Mucosa of descending colon (tissue), 3 donors: Measurements from ENCODE around the gene TNFAIP8. TPM values are rescaled to one million over a fixed set of nuclear protein-coding genes. Genes with fewer than 3 reads are reported as not detected.

Experiments used
- ATAC-seq: fragments of 200-7000 bp; cut with Tn5 transposase; one replicate; pipeline ENCODE4 v1.9.1; 2020; ENCODE audit warnings: mild to moderate bottlenecking, moderate library complexity
- DNase-seq, 3 donors: peaks; one replicate each; pipeline ENCODE4 v3.0.0-alpha.2; 2020
- H3K36me3 ChIP-seq: fragments of 200-600 bp; one replicate; pipeline ENCODE4 v1.8.0; 2021; ENCODE audit warnings: low read depth, mild to moderate bottlenecking
- H3K4me1 ChIP-seq: fragments of 200-600 bp; one replicate; pipeline ENCODE4 v1.8.0; 2021; ENCODE audit warnings: low read depth, mild to moderate bottlenecking
- H3K4me3 ChIP-seq: fragments of 200-600 bp; one replicate; pipeline ENCODE4 v1.8.0; 2021; ENCODE audit warnings: mild to moderate bottlenecking
- H3K9me3 ChIP-seq: fragments of 200-600 bp; one replicate; pipeline ENCODE4 v1.8.0; 2021; ENCODE audit warnings: mild to moderate bottlenecking
- intact Hi-C, 2 donors: fragments of 100-400 bp; cut with DNase I in 1 of 2; cut with micrococcal nuclease in 1 of 2; formaldehyde crosslinking; loops; one replicate each; pipeline versions ENCODE4 v1.11.0 to v1.11.1; 2022; cut with DNase I, micrococcal nuclease
- total RNA-seq, 3 donors: library from RNA; stranded (reverse); fragmentation: NEBNext Ultra II Directional in 2 of 3; extraction: Animal tissue kit (Norgen Biotek cat#: 25700) in 2 of 3; gene quantifications; one replicate each; pipeline versions ENCODE4 v1.2.1 to v1.2.4, GENCODE V29; 2021 to 2023
- TF ChIP-seq, protein P1 (sequence below): fragments of 200-600 bp; IDR thresholded peaks from one replicate; pipeline ENCODE4 v1.8.0; 2022; ENCODE audit warnings: antibody characterized with exemption, mild to moderate bottlenecking
- donor health status: DM: no; HTN: no; CAD: no; lungs with moderate emphysema.
- donor health status: DM: no; HTN: no; CAD: no.
- donor health status: DM: no; HTN: yes; CAD: no.

TNFAIP8 gene
- total RNA-seq, 3 donors from 2014 or later, result 8.7 to 15.7 (median 12.3) TPM

DNA sequence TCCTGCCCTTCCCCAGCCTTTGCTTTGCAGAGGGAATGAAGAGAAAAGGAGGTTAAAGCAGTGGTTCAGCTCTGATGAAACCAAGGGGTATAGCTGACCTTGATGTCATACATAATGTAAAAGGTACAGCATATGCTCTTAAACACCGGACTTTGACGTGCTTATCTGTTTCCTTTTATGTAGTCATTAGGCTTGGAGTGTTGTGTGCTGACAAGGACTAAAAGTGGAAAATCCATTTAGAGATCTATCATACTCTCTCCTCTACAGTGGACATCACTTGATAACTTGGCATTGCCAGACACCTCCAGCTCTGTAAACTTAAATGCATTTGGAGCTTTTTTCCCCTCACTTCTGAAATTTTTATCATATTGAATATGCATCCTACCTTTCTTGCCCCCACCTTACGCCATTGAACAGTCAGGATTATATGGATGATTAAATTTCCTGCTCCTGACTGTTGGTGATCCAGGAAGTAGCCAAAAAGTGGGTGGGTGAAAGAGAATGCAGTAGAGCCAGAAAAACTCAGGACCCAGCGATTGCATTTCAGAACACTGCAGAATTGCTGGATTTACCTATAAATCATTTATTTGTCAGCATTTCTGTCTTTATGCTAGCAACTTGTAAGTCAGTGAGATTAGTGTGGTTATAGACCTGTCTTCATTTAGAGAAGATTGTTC lies 4.1 kb downstream of the TNFAIP8 start:
- DNase-seq (no peak), ATAC-seq (peak; percentile 18)
- TF ChIP-seq, protein P1, sequence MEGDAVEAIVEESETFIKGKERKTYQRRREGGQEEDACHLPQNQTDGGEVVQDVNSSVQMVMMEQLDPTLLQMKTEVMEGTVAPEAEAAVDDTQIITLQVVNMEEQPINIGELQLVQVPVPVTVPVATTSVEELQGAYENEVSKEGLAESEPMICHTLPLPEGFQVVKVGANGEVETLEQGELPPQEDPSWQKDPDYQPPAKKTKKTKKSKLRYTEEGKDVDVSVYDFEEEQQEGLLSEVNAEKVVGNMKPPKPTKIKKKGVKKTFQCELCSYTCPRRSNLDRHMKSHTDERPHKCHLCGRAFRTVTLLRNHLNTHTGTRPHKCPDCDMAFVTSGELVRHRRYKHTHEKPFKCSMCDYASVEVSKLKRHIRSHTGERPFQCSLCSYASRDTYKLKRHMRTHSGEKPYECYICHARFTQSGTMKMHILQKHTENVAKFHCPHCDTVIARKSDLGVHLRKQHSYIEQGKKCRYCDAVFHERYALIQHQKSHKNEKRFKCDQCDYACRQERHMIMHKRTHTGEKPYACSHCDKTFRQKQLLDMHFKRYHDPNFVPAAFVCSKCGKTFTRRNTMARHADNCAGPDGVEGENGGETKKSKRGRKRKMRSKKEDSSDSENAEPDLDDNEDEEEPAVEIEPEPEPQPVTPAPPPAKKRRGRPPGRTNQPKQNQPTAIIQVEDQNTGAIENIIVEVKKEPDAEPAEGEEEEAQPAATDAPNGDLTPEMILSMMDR, result no peak
- H3K36me3 ChIP-seq, result no peaks in the 10 kb centered on the region
- H3K4me1 ChIP-seq, result peaks cover 6% of the 10 kb centered on the region
- H3K4me3 ChIP-seq, result no peak overlapping the region
- H3K9me3 ChIP-seq, result no peaks in the 10 kb centered on the region
- intact Hi-C loops, result no loop called here

DNA sequence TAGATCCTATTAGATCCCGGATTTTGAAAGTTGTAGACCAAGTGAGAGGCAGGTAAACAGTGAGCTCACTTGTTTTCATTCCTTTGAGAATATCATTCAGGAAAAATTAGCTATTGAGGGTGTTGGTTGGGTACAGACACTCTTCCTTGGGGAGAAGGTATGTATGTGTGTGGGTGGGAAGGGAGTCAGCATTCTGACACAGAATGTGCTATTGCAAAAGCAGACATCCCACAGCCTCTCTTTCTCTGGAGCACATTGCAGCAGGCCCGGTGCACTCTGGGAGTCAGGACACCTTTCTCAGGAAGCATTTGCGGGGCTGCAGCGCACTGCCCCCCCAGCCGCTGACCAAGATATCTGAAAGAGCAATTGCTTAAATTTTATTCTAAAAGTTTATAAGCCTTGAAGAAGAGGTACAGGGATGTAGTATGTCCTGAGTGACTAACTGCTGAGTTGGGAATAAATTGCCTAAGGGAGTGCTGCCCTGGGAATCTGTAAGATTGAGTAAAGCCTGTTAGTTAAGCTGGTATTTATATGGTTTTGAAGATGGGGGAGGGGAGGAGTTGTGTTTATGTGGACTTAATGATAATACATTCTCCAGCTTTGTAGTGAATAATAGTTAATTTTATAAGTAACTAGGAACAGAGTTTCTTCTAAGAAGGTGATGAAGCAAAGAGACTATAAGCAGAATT lies 5.2 kb downstream of the TNFAIP8 start:
- TF ChIP-seq, protein P1, result no peak
- H3K9me3 ChIP-seq, result no peaks in the 10 kb centered on the region
- intact Hi-C loops, result no loop called here
- H3K36me3 ChIP-seq, result no peaks in the 10 kb centered on the region
- ATAC-seq (no peak), DNase-seq (no peak)
- H3K4me3 ChIP-seq, result no peak overlapping the region
- peaks cover 10% of the 10 kb centered on the region for H3K4me1 ChIP-seq

DNA sequence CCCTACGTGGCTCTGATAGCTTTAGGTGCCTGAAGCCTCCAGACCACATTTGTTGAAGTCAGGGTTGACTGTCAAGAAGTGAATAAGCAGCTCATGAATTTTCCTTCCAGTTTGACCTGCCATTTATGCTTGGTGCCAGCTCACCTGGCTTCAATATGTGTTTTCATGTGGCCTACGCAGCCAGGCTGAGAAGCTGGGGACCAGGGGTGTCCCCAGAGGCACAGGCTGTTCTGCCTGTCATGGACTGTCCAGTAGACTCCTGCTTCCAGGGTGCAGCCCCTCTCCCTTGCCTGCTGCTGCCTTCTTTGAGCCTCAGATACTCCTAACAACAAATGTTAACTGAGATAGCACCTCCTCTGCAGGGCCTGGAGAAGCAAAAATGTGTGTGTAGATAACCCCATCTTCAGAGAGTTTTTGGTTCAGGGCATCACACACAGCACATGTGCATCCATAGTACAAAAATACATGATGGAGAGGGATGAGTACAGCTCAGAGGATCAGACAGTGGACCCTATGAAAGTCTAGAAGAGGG lies 5.8 kb downstream of the TNFAIP8 start:
- Histone ChIP-seq H3K36me3 (no peaks in the 10 kb centered on the region), H3K9me3 (no peaks in the 10 kb centered on the region), H3K4me3 (no peak overlapping the region), H3K4me1 (peaks cover 10% of the 10 kb centered on the region)
- ATAC-seq, result no peak
- no peak for DNase-seq
- TF ChIP-seq, protein P1, result no peak
- intact Hi-C loops, result no loop called here

DNA sequence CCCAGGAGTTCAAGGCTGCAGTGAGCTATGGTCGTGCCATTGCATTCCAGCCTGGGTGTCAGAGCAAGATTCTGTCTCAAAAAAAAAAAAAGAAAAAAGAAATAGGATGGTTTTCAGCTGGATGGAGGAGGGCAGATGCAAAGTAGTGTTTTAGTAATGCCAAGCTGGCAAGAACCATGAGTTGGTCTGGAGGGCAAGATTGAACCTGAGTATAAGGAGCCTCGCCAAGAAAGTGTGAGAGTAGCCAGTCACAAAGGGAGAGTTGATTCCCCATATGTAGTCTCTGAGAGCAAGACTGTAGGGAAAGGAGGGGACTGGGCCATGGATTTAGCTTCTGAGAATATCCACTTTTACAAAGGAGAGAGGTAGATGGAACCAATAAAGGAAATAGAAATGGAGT lies 6.9 kb downstream of the TNFAIP8 start:
- Histone ChIP-seq H3K4me3 (no peak overlapping the region), H3K9me3 (no peaks in the 10 kb centered on the region), H3K36me3 (no peaks in the 10 kb centered on the region), H3K4me1 (peaks cover 10% of the 10 kb centered on the region)
- intact Hi-C loops, result no loop called here
- no peak for ATAC-seq
- DNase-seq, result no peak
- TF ChIP-seq, protein P1, result no peak

DNA sequence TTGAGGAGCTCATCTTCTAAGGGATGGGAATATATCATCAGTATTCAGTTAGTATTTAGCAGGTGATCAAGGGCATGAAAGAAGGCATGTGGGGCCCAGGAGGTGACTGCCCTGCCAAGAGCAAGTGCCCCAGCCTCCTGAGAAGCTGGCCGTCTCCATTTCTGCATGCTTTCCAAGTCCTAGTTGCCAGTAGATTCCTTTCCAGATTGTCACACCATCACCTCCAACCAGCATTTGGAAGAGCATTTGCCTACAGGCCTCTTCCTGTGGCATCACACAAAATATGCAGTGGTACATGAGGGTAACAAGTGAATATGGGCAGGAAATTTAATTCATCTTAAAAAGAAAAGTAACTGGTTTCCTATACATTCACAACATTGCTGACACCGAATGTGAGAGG lies 7.5 kb downstream of the TNFAIP8 start:
- intact Hi-C loops, result no loop called here

More for the DNA sequence above, 7.5 kb downstream of the TNFAIP8 start:
- Histone ChIP-seq H3K9me3 (no peaks in the 10 kb centered on the region), H3K4me1 (peaks cover 13% of the 10 kb centered on the region), H3K36me3 (no peaks in the 10 kb centered on the region), H3K4me3 (no peak overlapping the region)
- TF ChIP-seq, protein P1, result no peak
- ATAC-seq (no peak), DNase-seq (no peak)
